Measurements from ENCODE around the gene SMIM45.

The SMIM45 gene

DNA sequence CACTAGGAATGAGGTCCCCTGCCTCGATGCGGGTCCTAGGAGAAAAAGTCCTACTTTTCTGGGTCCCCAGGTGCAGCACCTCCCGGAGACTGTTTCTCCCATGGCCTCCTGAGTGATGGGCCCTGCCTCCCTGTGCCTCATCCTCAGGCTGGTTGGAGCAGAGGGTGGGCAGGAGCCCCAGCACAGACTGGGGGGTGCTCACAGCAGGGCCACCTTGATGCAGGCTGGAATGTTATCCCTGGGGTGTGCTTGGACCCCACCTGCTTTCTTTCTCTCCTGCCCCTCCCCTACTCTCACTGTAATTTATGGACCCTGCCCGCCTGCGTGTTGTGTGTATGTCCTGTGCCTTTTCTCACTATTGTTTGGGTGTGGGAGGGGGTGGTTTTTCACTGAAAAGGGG lies 45.1 kb upstream of the SMIM45 start:
- Histone ChIP-seq H3K27me3 (peaks cover 25 to 32% of the 10 kb centered on the region in 2 donors), H3K4me3 (no peak overlapping the region), H3K27ac (no peak overlapping the region), H3K9me3 (no peaks in the 10 kb centered on the region), H3K36me3 (peaks cover 0 to 62% of the 10 kb centered on the region in 2 donors), H3K4me1 (peaks cover 10 to 33% of the 10 kb centered on the region in 2 donors)
- DNase-seq: peak in 1 of 4 donors; percentile 6
- intact Hi-C loops (cut with DNase I): no loop called here
- TF ChIP-seq, protein P1, sequence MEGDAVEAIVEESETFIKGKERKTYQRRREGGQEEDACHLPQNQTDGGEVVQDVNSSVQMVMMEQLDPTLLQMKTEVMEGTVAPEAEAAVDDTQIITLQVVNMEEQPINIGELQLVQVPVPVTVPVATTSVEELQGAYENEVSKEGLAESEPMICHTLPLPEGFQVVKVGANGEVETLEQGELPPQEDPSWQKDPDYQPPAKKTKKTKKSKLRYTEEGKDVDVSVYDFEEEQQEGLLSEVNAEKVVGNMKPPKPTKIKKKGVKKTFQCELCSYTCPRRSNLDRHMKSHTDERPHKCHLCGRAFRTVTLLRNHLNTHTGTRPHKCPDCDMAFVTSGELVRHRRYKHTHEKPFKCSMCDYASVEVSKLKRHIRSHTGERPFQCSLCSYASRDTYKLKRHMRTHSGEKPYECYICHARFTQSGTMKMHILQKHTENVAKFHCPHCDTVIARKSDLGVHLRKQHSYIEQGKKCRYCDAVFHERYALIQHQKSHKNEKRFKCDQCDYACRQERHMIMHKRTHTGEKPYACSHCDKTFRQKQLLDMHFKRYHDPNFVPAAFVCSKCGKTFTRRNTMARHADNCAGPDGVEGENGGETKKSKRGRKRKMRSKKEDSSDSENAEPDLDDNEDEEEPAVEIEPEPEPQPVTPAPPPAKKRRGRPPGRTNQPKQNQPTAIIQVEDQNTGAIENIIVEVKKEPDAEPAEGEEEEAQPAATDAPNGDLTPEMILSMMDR (IDR thresholded peaks at IDR 0.05): no peak
- ATAC-seq: no peak

DNA sequence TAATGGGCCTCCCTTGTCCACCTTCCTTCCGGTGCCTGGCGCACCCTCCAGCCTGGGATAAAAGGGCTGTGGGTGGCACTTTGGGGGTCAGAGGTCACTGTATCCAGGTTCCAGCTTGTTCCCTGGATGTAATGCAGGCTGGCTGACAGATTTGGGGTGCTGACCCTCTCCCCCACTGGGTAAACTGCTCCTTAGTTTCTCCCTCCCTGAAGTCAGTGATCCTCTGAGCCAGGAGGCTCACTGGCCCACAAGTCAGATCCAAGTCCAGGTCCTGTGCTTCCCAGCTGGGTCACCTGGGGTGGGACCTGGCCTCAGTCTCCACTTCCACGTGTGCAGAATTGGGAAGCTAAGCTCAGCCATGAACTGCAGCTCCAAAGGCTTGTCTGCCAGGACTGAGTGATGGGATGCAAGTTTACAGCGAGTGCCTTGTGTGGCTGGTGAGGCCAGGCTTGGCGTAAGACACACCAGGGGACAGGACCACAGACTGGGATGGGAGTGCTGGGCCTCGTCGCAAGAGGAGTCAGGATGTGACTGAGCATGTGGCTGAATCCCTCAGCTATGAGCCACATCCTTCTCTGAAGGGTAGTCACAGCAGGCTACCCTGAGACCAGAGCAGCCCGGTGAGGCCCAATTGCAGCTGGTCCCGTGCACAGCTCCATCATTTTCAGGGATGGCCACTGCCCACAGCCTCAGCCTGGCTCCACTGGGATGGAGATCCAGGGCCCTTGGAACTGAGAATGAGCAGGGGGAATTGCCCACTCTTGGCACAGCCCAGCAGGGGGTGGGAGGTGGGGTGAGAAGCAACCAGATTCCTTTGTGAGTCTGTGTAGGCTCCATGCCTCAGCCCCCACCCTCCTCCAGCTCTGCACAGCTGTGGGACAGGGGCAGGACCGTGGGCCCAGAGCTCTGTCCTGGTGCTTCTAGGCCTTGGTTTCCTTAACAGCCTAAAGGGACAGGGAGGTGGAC lies 44.2 kb upstream of the SMIM45 start:
- peaks cover 10 to 33% of the 10 kb centered on the region in 2 donors for H3K4me1 ChIP-seq
- H3K27me3 ChIP-seq: peaks cover 34 to 41% of the 10 kb centered on the region in 2 donors
- TF ChIP-seq, protein P1 (IDR thresholded peaks at IDR 0.05): no peak
- intact Hi-C loops (cut with DNase I): no loop called here
- no peak overlapping the region for H3K27ac ChIP-seq
- no peaks in the 10 kb centered on the region for H3K9me3 ChIP-seq
- H3K4me3 ChIP-seq: no peak overlapping the region
- peaks cover 0 to 53% of the 10 kb centered on the region in 2 donors for H3K36me3 ChIP-seq
- DNase-seq: peak in 1 of 4 donors; percentile 29
- no peak for ATAC-seq

DNA sequence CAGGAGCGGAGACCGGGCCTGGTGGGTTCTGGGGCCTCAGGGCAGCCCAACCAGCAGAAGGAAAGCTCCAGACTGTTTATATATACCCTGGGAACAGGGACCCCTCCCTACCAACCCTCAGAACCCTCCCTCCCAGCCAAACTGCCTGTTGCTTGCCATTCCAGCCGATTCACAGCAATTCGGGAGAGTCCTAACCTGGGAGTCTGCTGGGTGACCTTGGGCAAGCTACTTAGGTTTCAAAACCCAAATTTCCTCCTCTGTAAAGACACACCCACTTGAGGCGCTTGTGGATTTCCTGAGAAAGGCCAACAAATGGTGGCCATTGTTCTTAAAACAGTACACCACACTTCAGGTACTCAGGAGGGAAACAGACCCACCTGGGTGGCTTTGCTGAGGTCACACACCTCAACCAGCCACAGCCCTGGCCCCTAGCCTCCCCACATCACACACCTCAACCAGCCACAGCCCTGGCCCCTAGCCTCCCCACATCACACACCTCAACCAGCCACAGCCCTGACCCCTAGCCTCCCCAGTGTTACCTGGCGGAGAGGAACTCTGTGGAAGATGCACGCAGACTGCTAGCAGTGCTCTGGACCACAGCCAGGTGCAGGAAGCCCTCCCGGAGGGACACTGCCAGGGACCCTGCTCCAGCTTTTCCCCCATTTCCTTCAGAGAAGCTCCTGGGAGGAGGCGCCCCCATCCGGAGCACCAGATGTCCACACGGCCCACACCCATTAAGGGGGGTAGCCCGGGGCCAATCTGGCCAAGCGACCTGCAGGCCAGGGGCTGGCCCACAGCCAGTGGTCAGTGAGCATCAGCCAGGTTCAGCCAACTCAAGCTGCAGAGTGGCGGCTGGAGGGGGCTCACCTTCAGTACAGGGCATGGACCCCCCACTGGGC lies 43.3 kb upstream of the SMIM45 start:
- no peak for ATAC-seq
- TF ChIP-seq, protein P1 (IDR thresholded peaks at IDR 0.05): no peak
- intact Hi-C loops (cut with DNase I): no loop called here

DNA sequence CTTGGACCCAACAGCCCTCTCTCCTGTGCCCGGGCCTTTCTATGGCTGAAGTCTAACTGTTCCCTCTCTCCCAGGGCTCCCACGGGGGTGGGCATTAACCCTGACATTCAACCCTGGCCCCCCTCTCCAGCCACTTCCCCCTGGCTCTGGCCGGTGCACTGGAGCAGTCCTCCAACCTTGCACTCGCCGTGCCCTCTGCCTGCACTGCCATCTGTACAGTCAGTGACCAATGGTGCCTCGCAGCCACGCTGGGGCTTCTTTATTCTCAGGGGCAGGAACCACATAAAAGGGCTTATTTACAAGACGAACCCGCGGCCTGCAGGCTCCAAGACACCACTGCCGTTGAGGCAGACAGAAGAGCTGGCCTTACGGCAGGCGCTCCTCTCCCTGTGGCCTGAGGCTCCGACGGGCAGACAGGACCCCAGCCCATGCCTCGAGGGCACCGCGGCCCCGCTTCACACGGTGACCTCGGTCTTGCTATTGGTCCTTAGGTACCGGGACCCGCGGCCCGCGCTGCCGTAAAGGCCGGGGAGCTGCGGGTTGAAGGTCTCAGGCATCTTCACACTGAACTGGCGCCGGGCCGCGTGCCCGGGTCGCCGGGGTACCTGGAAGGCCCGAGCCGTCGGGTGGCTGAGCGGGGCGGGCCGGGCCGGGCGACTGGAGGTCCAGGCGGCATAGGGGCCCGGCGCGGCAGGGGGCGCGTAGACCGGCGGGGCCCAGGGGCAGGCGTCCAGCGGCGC lies 42.5 kb upstream of the SMIM45 start:
- intact Hi-C loops (cut with DNase I): no loop called here
- TF ChIP-seq, protein P1 (IDR thresholded peaks at IDR 0.05): no peak
- Histone ChIP-seq H3K27me3 (peaks cover 50 to 58% of the 10 kb centered on the region in 2 donors), H3K9me3 (no peaks in the 10 kb centered on the region), H3K36me3 (peaks cover 0 to 36% of the 10 kb centered on the region in 2 donors), H3K27ac (no peak overlapping the region), H3K4me3 (peak overlapping the region in 1 of 2 donors; percentile 17), H3K4me1 (peaks cover 10 to 42% of the 10 kb centered on the region in 2 donors)
- DNase-seq (no peak), ATAC-seq (no peak)

More for the DNA sequence above, 43.3 kb upstream of the SMIM45 start:
- H3K4me3 ChIP-seq: no peak overlapping the region
- peaks cover 0 to 44% of the 10 kb centered on the region in 2 donors for H3K36me3 ChIP-seq
- no peak overlapping the region for H3K27ac ChIP-seq
- peaks cover 43 to 50% of the 10 kb centered on the region in 2 donors for H3K27me3 ChIP-seq
- peaks cover 10 to 33% of the 10 kb centered on the region in 2 donors for H3K4me1 ChIP-seq
- DNase-seq: peak in 1 of 4 donors; percentile 4
- no peaks in the 10 kb centered on the region for H3K9me3 ChIP-seq

Measured in left lung (tissue), 4 donors.